ENCODE data around the gene MSANTD3. TPM values are rescaled to one million over a fixed set of nuclear protein-coding genes. Genes with fewer than 3 reads are reported as not detected.

Gene MSANTD3
- polyA plus RNA-seq, 1 experiment: 63.1 TPM

DNA sequence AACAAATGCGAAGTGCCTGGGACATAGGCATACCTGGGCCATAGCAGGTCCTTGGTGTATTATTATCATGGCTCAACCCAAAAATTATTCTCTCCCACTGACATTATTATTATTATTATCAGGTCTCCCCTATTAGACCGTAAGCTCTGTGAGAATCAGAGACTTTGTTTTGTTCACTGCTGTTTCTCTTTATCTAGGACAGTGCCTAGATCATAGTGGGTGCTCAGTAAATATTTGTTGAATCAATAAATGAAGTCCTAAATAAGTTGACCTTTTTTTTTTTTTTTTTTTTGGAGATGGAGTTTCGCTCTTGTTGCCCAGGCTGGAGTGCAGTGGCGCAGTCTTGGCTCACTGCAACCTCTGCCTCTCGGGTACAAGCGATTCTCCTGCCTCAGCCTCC is 41.1 kb downstream of the MSANTD3 start:
- no peak for DNase-seq (ENCODE audit: low read depth, low spot score)
- Histone ChIP-seq H3K27ac (ENCODE audit: low read depth, low read length) (no peak overlapping the region), H3K9me3 (ENCODE audit: control insufficient read depth, insufficient read depth, low read length) (no peaks in the 10 kb centered on the region), H3K4me3 (ENCODE audit: low read depth, low read length) (no peak overlapping the region), H3K27me3 (ENCODE audit: control insufficient read depth, insufficient read depth, low read length) (no peaks in the 10 kb centered on the region)
- no peak for TF ChIP-seq CTCF (IDR thresholded peaks at IDR 0.05; ENCODE audit: low read depth, low read length)
- CTCF ChIA-PET: no interaction called here
- POLR2A ChIA-PET: no interaction called here

DNA sequence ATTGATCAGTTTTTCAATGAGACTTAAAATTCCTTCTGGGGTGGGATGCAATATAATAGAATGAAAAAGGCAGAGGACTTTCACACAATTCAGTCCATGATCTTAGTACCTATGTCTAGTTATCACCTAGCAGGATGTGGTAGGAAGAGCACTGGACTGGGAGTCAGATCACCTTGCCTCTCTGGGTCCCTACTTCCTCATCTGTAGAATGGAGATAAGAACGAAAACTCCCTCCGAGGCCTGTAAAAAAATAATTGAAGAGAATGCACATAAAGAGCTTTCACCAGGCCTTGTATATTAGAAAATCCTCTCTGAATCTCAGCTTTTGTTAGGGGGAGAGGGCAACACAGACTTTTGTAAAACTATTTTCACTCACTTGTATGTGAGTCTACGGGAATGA is 45.3 kb downstream of the MSANTD3 start:
- Histone ChIP-seq H3K27me3 (ENCODE audit: control insufficient read depth, insufficient read depth, low read length) (no peaks in the 10 kb centered on the region), H3K27ac (ENCODE audit: low read depth, low read length) (no peak overlapping the region), H3K4me3 (ENCODE audit: low read depth, low read length) (no peak overlapping the region), H3K9me3 (ENCODE audit: control insufficient read depth, insufficient read depth, low read length) (no peaks in the 10 kb centered on the region)
- ChIA-PET CTCF (interaction anchor here (0.6 to 1.8 kb wide), 5 partner anchors 27 to 129 kb away, joined by 3 to 5 read pairs (median 3); no protein-coding TSS in a partner anchor), POLR2A (no interaction called here)
- no peak for DNase-seq (ENCODE audit: low read depth, low spot score)
- TF ChIP-seq CTCF (IDR thresholded peaks at IDR 0.05; ENCODE audit: low read depth, low read length): no peak

- no peaks in the 10 kb centered on the region for H3K27me3 ChIP-seq (ENCODE audit: control insufficient read depth, insufficient read depth, low read length)
- no peaks in the 10 kb centered on the region for H3K9me3 ChIP-seq (ENCODE audit: control insufficient read depth, insufficient read depth, low read length)
- no peak within 1 kb of the TSS for H3K27ac ChIP-seq (ENCODE audit: low read depth, low read length)
- DNase-seq (ENCODE audit: low read depth, low spot score): no peak
- H3K4me3 ChIP-seq (ENCODE audit: low read depth, low read length): peak within 1 kb of the TSS; percentile 67
- ChIA-PET POLR2A (no interaction called here), CTCF (interaction anchor here (0.6 to 1.8 kb wide), 9 partner anchors 28 to 413 kb away, joined by 3 to 5 read pairs (median 3); no protein-coding TSS in a partner anchor)
- TF ChIP-seq CTCF (IDR thresholded peaks at IDR 0.05; ENCODE audit: low read depth, low read length): no peak
Measured at GRCh38 chr9:100472788-100473275, 45.9 kb downstream of the MSANTD3 start, which contains the start of gene TMEFF1. Gene TMEFF1 (plus strand): TSS chr9:100473149. CDS start chr9:100473545, 396 bp downstream.

DNA sequence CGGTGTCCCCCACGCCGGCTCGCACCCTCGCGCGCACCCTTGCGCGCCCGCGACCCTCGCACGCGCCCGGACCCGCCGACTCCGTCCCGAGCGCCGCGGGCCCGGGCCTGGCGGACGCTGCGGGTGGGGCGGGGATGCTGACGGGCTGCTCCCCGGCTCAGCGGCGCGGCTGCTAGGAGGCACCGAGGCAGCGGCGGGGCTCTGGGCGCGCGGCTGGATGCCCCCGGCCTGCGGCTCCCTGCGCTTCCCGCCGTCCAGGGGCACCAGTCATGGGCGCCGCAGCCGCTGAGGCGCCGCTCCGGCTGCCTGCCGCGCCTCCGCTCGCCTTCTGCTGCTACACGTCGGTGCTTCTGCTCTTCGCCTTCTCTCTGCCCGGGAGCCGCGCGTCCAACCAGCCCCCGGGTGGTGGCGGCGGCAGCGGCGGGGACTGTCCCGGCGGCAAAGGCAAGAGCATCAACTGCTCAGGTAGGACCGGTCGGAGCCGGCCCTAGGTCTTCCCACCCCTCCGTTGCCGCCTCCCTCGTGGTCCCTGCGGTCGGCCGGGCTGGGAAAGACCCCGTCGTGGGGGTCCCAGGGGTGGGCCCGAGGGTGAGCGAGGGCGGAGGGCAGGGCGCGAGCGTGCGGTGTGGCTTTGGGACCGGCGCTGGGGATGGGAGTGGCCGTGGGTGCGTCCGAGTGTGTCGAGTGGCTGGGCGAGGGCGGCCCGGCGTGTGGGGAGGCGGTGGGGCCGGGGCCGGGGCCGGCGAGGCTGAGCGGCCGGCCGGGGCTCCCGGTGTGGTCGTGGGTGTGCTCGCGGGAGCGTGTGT is 46.5 kb downstream of the MSANTD3 start:
- TF ChIP-seq CTCF (IDR thresholded peaks at IDR 0.05; ENCODE audit: low read depth, low read length): no peak
- Histone ChIP-seq H3K4me3 (ENCODE audit: low read depth, low read length) (peak overlapping the region; percentile 67), H3K27me3 (ENCODE audit: control insufficient read depth, insufficient read depth, low read length) (no peaks in the 10 kb centered on the region), H3K9me3 (ENCODE audit: control insufficient read depth, insufficient read depth, low read length) (no peaks in the 10 kb centered on the region), H3K27ac (ENCODE audit: low read depth, low read length) (no peak overlapping the region)
- no peak for DNase-seq (ENCODE audit: low read depth, low spot score)
- ChIA-PET POLR2A (no interaction called here), CTCF (interaction anchor here (0.6 to 1.8 kb wide), 8 partner anchors 29 to 414 kb away, joined by 3 to 5 read pairs (median 4); no protein-coding TSS in a partner anchor)
